Heart right ventricle (tissue), 16 donors: Measurements from ENCODE around the gene FPGS. TPM values are rescaled to one million over a fixed set of nuclear protein-coding genes. Genes with fewer than 3 reads are reported as not detected.
"Not testable (repeated sequence)": the region's sequence is repeated elsewhere in the genome, so short reads cannot be mapped to it uniquely, and the experiment has no call there.

ENCODE experiments used
- ATAC-seq, 8 donors: fragments of 200-7000 bp; cut with Tn5 transposase; one replicate each; pipeline ENCODE4 v1.9.1; 2020; ENCODE audit warnings: mild to moderate bottlenecking in 8 of 8, moderate library complexity in 8 of 8, moderate number of reproducible peaks in 1 of 8
- DNase-seq, 2 donors: peaks; one replicate each; pipeline ENCODE4 v3.0.0-alpha.2; 2020
- H3K27ac ChIP-seq, 10 donors: fragments of 200-600 bp; sonication (generic) in 2 of 10; one replicate each; pipeline versions ENCODE4 v1.5.0 to v1.8.0; 2020 to 2022; ENCODE audit warnings: mild to moderate bottlenecking in 3 of 10
- H3K27me3 ChIP-seq, 7 donors: fragments of 200-600 bp; one replicate each; pipeline ENCODE4 v1.8.0; 2021 to 2022; ENCODE audit warnings: mild to moderate bottlenecking in 2 of 7
- H3K36me3 ChIP-seq, 9 donors: fragments of 200-600 bp; sonication (generic) in 1 of 9; one replicate each; pipeline versions ENCODE4 v1.5.0 to v1.8.0; 2020 to 2022; ENCODE audit warnings: mild to moderate bottlenecking in 2 of 9
- H3K4me1 ChIP-seq, 9 donors: fragments of 200-600 bp; sonication (generic) in 1 of 9; one replicate each; pipeline versions ENCODE4 v1.5.0 to v1.8.0; 2020 to 2022; ENCODE audit warnings: mild to moderate bottlenecking in 4 of 9
- H3K4me3 ChIP-seq, 10 donors: fragments of 200-600 bp; sonication (generic) in 2 of 10; one replicate each; pipeline versions ENCODE4 v1.5.0 to v1.8.0; 2020 to 2022; ENCODE audit warnings: mild to moderate bottlenecking in 7 of 10, moderate library complexity in 2 of 10
- H3K9me3 ChIP-seq, 11 donors: fragments of 200-600 bp in 10 of 11; sonication (generic) in 2 of 11; one replicate each; pipeline versions ENCODE4 v1.5.0 to v1.8.0; 2013 to 2022; ENCODE audit warnings: mild to moderate bottlenecking in 2 of 11, control low read depth in 1 of 11, moderate library complexity in 1 of 11
- WGBS, 2 donors: extraction: QIAGEN DNeasy Blood & Tissue Kit; methylation state at CpG; one replicate each; pipeline ENCODE4 v1.1.7; 2013; ENCODE audit warnings: inconsistent platforms in 1 of 2; 5-methylcytosine and 5-hydroxymethylcytosine counted together
- intact Hi-C, 10 donors: fragments of 100-400 bp; cut with DNase I; formaldehyde crosslinking; loops; one replicate each; pipeline versions ENCODE4 v1.11.1 to v1.14.2; 2022
- polyA plus RNA-seq, 2 donors: library from polyadenylated mRNA; stranded (reverse); fragments of 200-250 nt; gene quantifications; one replicate each; pipeline ENCODE4 v1.2.3, GENCODE V29; 2013
- total RNA-seq, 10 donors: library from RNA; stranded (reverse); fragmentation: NEBNext Ultra II Directional in 3 of 10; extraction: Animal tissue kit (Norgen Biotek cat#: 25700) in 3 of 10; gene quantifications; one replicate each; pipeline versions ENCODE4 v1.2.1 to v1.2.4, GENCODE V29; 2021 to 2023
- TF ChIP-seq, protein P1 (sequence below), 9 donors: fragments of 200-600 bp; sonication (generic) in 2 of 9; IDR thresholded peaks; one replicate each; pipeline versions ENCODE4 v1.5.0 to v1.8.0; 2021 to 2022; ENCODE audit warnings: antibody characterized with exemption in 9 of 9, mild to moderate bottlenecking in 5 of 9, moderate library complexity in 1 of 9
- donor health status: Arrhythmogenic right ventricular cardiomyopathy.
- donor health status: ischemic (EF 13 %, LVEDD 7.1; RV severe dilation, severe dysfunction).
- donor health status: healthy with polysubstance abuse.
- donor health status: DM: no; HTN: yes; CAD: no.
- donor health status: DM: no; HTN: no; CAD: no.
- donor health status: ischemic (EF 25% LVEDD 6.9; RV normal size, moderate dysfunction).
- donor health status: ischemic (EF 25% LVEDD 5.7; RV mildly dilated, moderate dysfunction).
- donor health status: healthy.
- donor health status: DM: yes; HTN: yes; CAD: no.
- donor health status: Ischemic cardiomyopathy.
- donor health status: ischemic (EF 35%, LVEDD 5.7; RV mildly dilated, moderate dysfunction).
- donor health status: nonischemic (EF 11% LVEDD 7.7; RV severe dilation, severe dysfunction).
- donor health status: DM: yes; HTN: yes; CAD: no.
- donor health status: PGD.
- donor health status: ischemic (EF 29% LVEDD 5.4; RV normal size, mild dysfunction).
- donor health status: nonischemic (EF 23%, LVEDD 6.1; RV moderate dilation, normal function).

The FPGS gene
- total and polyA plus RNA-seq, 12 donors = 40.2 to 58.5 (median 46.0) TPM

DNA sequence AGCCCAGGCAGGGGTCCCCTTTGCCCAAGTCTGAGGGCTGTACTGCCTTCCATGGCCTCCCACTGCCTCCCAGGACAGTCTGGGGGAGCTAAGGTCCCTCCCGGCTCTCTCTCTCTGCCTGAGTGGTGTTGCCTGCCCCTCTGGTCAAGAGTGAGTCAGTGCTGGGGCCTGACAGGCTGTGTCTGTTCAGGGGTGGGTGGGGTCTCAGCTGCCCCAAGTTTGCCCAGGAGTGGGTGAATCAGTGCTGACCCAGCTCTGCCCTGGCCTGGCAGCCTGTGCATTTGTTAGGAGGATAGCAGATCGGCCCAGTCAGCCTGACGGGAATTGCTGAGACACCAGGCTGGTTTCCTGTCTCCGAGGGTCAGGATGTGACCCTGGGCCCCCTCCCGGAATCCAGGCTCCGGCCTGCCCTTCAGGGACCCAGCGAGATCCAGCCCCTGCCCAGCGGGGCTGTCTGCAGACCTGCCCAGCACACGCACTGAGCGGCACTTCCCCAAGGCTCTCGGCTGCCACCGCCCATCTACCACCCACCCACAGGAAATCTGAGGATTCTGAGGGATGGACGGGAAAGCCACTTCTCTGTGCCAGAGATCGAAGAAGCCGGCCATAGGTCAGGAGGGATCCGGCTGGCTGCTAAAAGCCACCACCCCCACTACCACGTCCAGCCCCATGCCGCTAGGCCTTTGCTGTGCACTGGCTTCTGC, 35.8 kb downstream of the FPGS start:
- peak overlapping the region in 8 of 10 donors; percentile 2 to 32 (median 20) for H3K4me3 ChIP-seq
- 43 to 51% methylated on average over 18 of the region's 18 CpGs for WGBS, 2 donors
- intact Hi-C loops = no loop called here
- DNase-seq (peak; percentile 74 to 75), ATAC-seq (peak; percentile 59 to 90 (median 75))
- TF ChIP-seq, protein P1, sequence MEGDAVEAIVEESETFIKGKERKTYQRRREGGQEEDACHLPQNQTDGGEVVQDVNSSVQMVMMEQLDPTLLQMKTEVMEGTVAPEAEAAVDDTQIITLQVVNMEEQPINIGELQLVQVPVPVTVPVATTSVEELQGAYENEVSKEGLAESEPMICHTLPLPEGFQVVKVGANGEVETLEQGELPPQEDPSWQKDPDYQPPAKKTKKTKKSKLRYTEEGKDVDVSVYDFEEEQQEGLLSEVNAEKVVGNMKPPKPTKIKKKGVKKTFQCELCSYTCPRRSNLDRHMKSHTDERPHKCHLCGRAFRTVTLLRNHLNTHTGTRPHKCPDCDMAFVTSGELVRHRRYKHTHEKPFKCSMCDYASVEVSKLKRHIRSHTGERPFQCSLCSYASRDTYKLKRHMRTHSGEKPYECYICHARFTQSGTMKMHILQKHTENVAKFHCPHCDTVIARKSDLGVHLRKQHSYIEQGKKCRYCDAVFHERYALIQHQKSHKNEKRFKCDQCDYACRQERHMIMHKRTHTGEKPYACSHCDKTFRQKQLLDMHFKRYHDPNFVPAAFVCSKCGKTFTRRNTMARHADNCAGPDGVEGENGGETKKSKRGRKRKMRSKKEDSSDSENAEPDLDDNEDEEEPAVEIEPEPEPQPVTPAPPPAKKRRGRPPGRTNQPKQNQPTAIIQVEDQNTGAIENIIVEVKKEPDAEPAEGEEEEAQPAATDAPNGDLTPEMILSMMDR (IDR thresholded peaks at IDR 0.05) = no peak
- H3K9me3 ChIP-seq = no peaks in the 10 kb centered on the region
- H3K27me3 ChIP-seq = no peaks in the 10 kb centered on the region
- peaks cover 38 to 100% (median 85%) of the 10 kb centered on the region in 9 donors for H3K4me1 ChIP-seq
- H3K36me3 ChIP-seq = peaks cover 0 to 92% (median 20%) of the 10 kb centered on the region in 9 donors
- H3K27ac ChIP-seq = peak overlapping the region; percentile 72 to 99 (median 88)

DNA sequence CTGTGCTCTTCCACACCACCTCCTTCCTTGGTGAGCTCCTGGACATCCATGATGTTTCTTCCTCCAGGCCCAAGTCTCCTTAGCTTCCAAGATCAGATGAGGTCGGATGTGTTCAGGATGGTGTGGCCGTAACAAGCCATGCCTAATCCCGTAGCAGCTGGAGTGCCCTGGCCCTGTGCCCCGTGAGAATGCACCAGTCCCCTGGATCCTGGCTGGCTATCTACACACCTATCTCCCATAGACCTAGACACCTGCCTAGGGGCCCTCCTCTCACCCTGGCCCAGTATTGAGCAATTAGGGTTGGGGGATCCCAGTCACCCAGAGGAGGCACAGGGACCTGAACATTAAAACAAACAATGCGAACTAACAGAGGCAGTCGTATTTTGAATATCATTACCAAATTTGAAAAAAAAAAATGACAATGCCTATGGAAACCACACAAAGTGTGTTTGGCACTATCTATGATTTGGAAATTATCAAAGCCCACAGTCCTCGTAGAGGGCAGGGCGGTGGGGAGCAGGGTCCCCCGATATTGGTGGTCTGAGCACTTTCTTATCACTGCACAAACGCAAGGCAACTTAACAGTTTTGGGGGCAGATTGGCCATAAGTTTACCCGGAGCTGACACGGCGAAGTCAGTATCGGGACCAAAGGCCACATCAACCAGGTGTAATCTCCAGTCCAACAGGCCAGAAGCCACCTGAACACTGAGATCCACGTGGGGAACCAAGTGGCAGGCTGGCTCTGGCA, 38.6 kb downstream of the FPGS start:
- 70 to 74% methylated on average over 15 of the region's 15 CpGs for WGBS, 2 donors
- DNase-seq = no peak
- no peaks in the 10 kb centered on the region for H3K27me3 ChIP-seq
- H3K9me3 ChIP-seq = no peaks in the 10 kb centered on the region
- H3K36me3 ChIP-seq = peaks cover 0 to 84% (median 20%) of the 10 kb centered on the region in 9 donors
- H3K4me3 ChIP-seq = no peak overlapping the region
- peak overlapping the region in 9 of 10 donors; percentile 23 to 99 (median 89) for H3K27ac ChIP-seq
- H3K4me1 ChIP-seq = peaks cover 32 to 100% (median 80%) of the 10 kb centered on the region in 9 donors
- TF ChIP-seq, protein P1 (IDR thresholded peaks at IDR 0.05) = no peak
- intact Hi-C loops = no loop called here
- ATAC-seq = no peak

- intact Hi-C loops = loop anchor here in 1 of 10 donors (2.0 kb wide), 1 partner anchor 14 kb away; no protein-coding TSS in a partner anchor
- peaks cover 0 to 76% (median 27%) of the 10 kb centered on the region in 9 donors for H3K36me3 ChIP-seq
- ATAC-seq = peak; percentile 48 to 69 (median 66)
- peak overlapping the region in 6 of 10 donors; percentile 11 to 90 (median 75) for H3K4me3 ChIP-seq
- H3K27me3 ChIP-seq = no peaks in the 10 kb centered on the region
- peak overlapping the region; percentile 61 to 99 (median 94) for H3K27ac ChIP-seq
- TF ChIP-seq, protein P1 (IDR thresholded peaks at IDR 0.05) = no peak
- H3K4me1 ChIP-seq = peaks cover 13 to 100% (median 63%) of the 10 kb centered on the region in 9 donors
- peaks cover 0 to 16% (median 0%) of the 10 kb centered on the region in 11 donors for H3K9me3 ChIP-seq
- peak; percentile 61 to 74 for DNase-seq
- WGBS, 2 donors = 37 to 57% methylated on average over 16 of the region's 16 CpGs
Observed at GRCh38 chr9:127844821-127845359, 42.2 kb downstream of the FPGS start.

DNA sequence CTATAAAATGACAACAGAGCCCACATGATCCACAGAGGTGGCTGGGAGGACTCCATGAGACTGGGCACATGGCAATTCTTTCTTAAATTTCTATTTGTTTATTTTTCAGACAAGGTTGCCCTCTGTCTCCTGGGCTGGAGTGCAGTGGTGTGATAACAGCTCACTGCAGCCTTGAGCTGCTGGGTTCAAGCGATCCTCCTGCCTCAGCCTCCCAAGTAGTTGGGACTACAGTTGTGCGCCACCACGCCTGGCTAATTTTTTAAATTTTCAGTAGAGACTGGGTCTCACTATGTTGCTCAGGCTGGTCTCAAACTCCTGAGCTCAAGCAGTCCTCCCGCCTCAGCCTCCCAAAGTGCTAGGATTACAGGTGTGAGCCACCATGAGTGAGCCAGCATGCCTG, 42.9 kb downstream of the FPGS start:
- intact Hi-C loops = loop anchor here in 1 of 10 donors (2.0 kb wide), 1 partner anchor 13 kb away; no protein-coding TSS in a partner anchor
- Histone ChIP-seq H3K36me3 (peaks cover 0 to 76% (median 34%) of the 10 kb centered on the region in 9 donors), H3K27ac (peak overlapping the region; percentile 61 to 99 (median 94)), H3K9me3 (peaks cover 0 to 20% (median 0%) of the 10 kb centered on the region in 11 donors), H3K4me1 (peaks cover 11 to 97% (median 61%) of the 10 kb centered on the region in 9 donors), H3K4me3 (peak overlapping the region in 8 of 10 donors; percentile 32 to 90 (median 75))
- not testable (repeated sequence) for DNase-seq, ATAC-seq, H3K27me3 ChIP-seq
- 90 to 92% methylated on average over 4 of the region's 4 CpGs for WGBS, 2 donors
